MCF 10A (cell line): ENCODE results near the gene SH3GL1. TPM values are rescaled to one million over a fixed set of nuclear protein-coding genes. Genes with fewer than 3 reads are reported as not detected.

Experiments used
- BruUV-seq: library from RNA; stranded (reverse); fragments of 400-500 nt; replicated peaks from 2 replicates; lab custom pipeline; 2021; lab: Mats Ljungman, UMichigan
- CTCF ChIA-PET: fragments of 300-600 bp; sonication (Branson Sonifier 250); formaldehyde crosslinking; extraction: SDS; loops from one replicate; lab custom pipeline; 2021; ENCODE audit warnings: antibody characterized with exemption, inconsistent platforms; lab: Yijun Ruan, JAX
- POLR2A ChIA-PET: fragments of 300-600, 350-650 bp; sonication (Branson Sonifier 250); formaldehyde crosslinking; extraction: SDS; loops from one replicate; lab custom pipeline; 2020; ENCODE audit warnings: antibody characterized with exemption, inconsistent platforms; lab: Yijun Ruan, JAX
- DNase-seq: peaks from one replicate; pipeline ENCODE4 v3.0.0-alpha.2; 2018; ENCODE audit not compliant: unreplicated experiment
- H3K27ac Mint-ChIP-seq: one replicate; pipeline ENCODE4 v1.8.0; 2022; ENCODE audit warnings: mild to moderate bottlenecking, low read depth, mixed read lengths; ENCODE audit not compliant: unreplicated experiment
- H3K27me3 Mint-ChIP-seq: one replicate; pipeline ENCODE4 v1.8.0; 2022; ENCODE audit warnings: mixed read lengths; ENCODE audit not compliant: insufficient read depth, unreplicated experiment
- H3K36me3 Mint-ChIP-seq: one replicate; pipeline ENCODE4 v1.8.0; 2022; ENCODE audit warnings: mild to moderate bottlenecking, moderate library complexity, mixed read lengths; ENCODE audit not compliant: insufficient read depth, unreplicated experiment
- H3K4me1 Mint-ChIP-seq: one replicate; pipeline ENCODE4 v1.8.0; 2022; ENCODE audit warnings: mixed read lengths; ENCODE audit not compliant: insufficient read depth, unreplicated experiment
- H3K4me3 Mint-ChIP-seq: one replicate; pipeline ENCODE4 v1.8.0; 2022; ENCODE audit warnings: mild to moderate bottlenecking, moderate library complexity, mixed read lengths; ENCODE audit not compliant: unreplicated experiment
- H3K9me3 Mint-ChIP-seq: one replicate; pipeline ENCODE4 v1.8.0; 2022; ENCODE audit warnings: mixed read lengths; ENCODE audit not compliant: unreplicated experiment
- CTCF ChIP-seq: fragments of 200-600 bp; IDR thresholded peaks from one replicate; pipeline ENCODE4 v1.8.0; 2022; ENCODE audit warnings: antibody characterized with exemption, mild to moderate bottlenecking; ENCODE audit not compliant: unreplicated experiment
- intact Hi-C: fragments of 100-400 bp; cut with micrococcal nuclease; formaldehyde crosslinking; loops from 2 replicates; pipeline ENCODE4 v1.14.1; 2022
- total RNA-seq: library from RNA; stranded (reverse); gene quantifications from 2 replicates; pipeline ENCODE4 v1.2.3, GENCODE V29; 2022

Gene SH3GL1
- total RNA-seq, 1 experiment from 2014 or later, result 106 TPM

- BruUV-seq, result no TSS peak
- TF ChIP-seq CTCF, result no peak
- intact Hi-C loops, result no loop called here
- Mint-ChIP-seq H3K4me3 (peak within 1 kb of the TSS; percentile 88), H3K27me3 (no peaks in the 10 kb centered on the region), H3K27ac (peak within 1 kb of the TSS; percentile 42), H3K9me3 (no peaks in the 10 kb centered on the region), H3K36me3 (peaks cover 22% of the 10 kb centered on the region), H3K4me1 (no peaks in the 10 kb centered on the region)
- CTCF ChIA-PET, result interaction anchor here (0.6 to 2.5 kb wide), 10 partner anchors 10 to 186 kb away, joined by 3 to 27 read pairs (median 4); partner anchors contain the start of gene SH3GL1
- POLR2A ChIA-PET, result interaction anchor here (0.6 to 3.0 kb wide), 24 partner anchors 9 to 1766 kb away, joined by 3 to 34 read pairs (median 6); partner anchors contain the start of genes CHAF1A, EEF2, HDGFL2 and MRPL54
- DNase-seq, result peak; percentile 92
These were observed 56.7 kb downstream of the SH3GL1 start, which contains the start of gene MPND for GRCh38 chr19:4343370-4344307. TSS of gene MPND (plus strand) at chr19:4343562. CDS start at chr19:4343594, 32 bp downstream.

GRCh38 chr19:4342615-4343369 is 57.6 kb downstream of the SH3GL1 start:
- peak; percentile 100 for DNase-seq
- peak overlapping the region; percentile 88 for H3K4me3 Mint-ChIP-seq
- ChIA-PET POLR2A (interaction anchor here (0.6 to 3.0 kb wide), 32 partner anchors 9 to 1766 kb away, joined by 3 to 34 read pairs (median 6); partner anchors contain the start of genes CHAF1A, EEF2, HDGFL2 and MRPL54), CTCF (interaction anchor here (0.6 to 2.5 kb wide), 8 partner anchors 10 to 291 kb away, joined by 3 to 27 read pairs (median 4); partner anchors contain the start of gene SH3GL1)
- H3K9me3 Mint-ChIP-seq, result no peaks in the 10 kb centered on the region
- peak overlapping the region; percentile 42 for H3K27ac Mint-ChIP-seq
- H3K36me3 Mint-ChIP-seq, result peaks cover 19% of the 10 kb centered on the region
- H3K27me3 Mint-ChIP-seq, result no peaks in the 10 kb centered on the region
- BruUV-seq, result no TSS peak
- H3K4me1 Mint-ChIP-seq, result peaks cover 7% of the 10 kb centered on the region
- intact Hi-C loops, result no loop called here
- TF ChIP-seq CTCF, result no peak

GRCh38 chr19:4342314-4342614 is 58.1 kb downstream of the SH3GL1 start:
- H3K36me3 Mint-ChIP-seq, result peaks cover 13% of the 10 kb centered on the region
- intact Hi-C loops, result no loop called here
- H3K4me1 Mint-ChIP-seq, result peaks cover 10% of the 10 kb centered on the region
- no peak for DNase-seq
- peak overlapping the region; percentile 42 for H3K27ac Mint-ChIP-seq
- ChIA-PET POLR2A (interaction anchor here (0.8 to 3.0 kb wide), 27 partner anchors 9 to 580 kb away, joined by 3 to 34 read pairs (median 6); partner anchors contain the start of genes CHAF1A, EEF2, HDGFL2 and MRPL54), CTCF (interaction anchor here (0.6 to 2.5 kb wide), 5 partner anchors 11 to 292 kb away, joined by 3 to 27 read pairs (median 4); no protein-coding TSS in a partner anchor)
- H3K27me3 Mint-ChIP-seq, result no peaks in the 10 kb centered on the region
- TF ChIP-seq CTCF, result no peak
- H3K9me3 Mint-ChIP-seq, result no peaks in the 10 kb centered on the region
- peak overlapping the region; percentile 88 for H3K4me3 Mint-ChIP-seq
- BruUV-seq, result no TSS peak
